Loucy (cell line): ENCODE data around the gene S100A13.

Experiments
- CTCF ChIP-seq: fragments of 200-600 bp; sonication (generic); conservative IDR thresholded peaks from 2 replicates; pipeline ENCODE4 v1.5.1; 2014; ENCODE audit warnings: mild to moderate bottlenecking, antibody characterized with exemption, low read length
- EZH2phosphoT487 ChIP-seq: fragments of 200-600 bp; IDR thresholded peaks from 2 replicates; pipeline ENCODE4 v1.6.1; 2018; ENCODE audit warnings: antibody characterized with exemption, mild to moderate bottlenecking, moderate library complexity, borderline replicate concordance

- TF ChIP-seq CTCF (no peak), EZH2phosphoT487 (no peak)
These were observed 22.0 kb upstream of the S100A13 start for GRCh38 chr1:153649137-153649862.
